ENCODE data around the gene SH3RF1. TPM values are rescaled to one million over a fixed set of nuclear protein-coding genes. Genes with fewer than 3 reads are reported as not detected.

SH3RF1 gene
- total RNA-seq, 1 experiment from 2014 or later: 4.4 TPM

DNA sequence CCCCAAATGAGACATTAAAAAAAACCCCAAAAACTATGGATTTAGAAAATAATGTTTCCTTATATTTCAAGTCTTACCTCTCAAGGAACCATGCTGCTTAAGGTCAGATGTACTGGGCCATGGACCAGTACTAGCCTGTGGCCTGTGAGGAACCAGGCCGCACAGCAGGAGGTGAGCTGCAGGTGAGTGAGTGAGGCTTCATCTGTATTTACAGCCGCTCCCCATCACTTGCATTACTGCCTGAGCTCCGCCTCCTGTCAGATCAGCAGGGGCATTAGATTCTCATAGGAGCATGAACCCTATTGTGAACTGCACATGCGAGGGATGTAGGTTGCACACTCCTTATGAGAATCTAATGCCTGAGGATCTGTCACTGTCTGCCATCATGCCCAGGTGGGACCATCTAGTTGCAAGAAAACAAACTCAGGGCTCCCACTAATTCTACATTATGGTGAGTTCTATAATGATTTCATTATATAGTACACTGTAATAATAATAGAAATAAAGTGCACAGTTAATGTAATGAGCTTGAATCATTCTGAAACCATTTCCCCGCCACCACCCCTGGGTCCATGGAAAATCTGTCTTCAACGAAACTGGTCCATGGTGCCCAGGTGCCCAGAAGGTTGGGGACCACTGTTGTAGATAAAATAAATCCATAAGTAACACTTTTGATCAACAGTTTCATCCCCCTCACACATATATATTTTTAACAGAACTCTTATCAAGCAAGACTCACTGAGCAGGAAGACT lies 155.4 kb downstream of the SH3RF1 start:
- no peak for DNase-seq (ENCODE audit: extremely low read depth, low read depth)

DNA sequence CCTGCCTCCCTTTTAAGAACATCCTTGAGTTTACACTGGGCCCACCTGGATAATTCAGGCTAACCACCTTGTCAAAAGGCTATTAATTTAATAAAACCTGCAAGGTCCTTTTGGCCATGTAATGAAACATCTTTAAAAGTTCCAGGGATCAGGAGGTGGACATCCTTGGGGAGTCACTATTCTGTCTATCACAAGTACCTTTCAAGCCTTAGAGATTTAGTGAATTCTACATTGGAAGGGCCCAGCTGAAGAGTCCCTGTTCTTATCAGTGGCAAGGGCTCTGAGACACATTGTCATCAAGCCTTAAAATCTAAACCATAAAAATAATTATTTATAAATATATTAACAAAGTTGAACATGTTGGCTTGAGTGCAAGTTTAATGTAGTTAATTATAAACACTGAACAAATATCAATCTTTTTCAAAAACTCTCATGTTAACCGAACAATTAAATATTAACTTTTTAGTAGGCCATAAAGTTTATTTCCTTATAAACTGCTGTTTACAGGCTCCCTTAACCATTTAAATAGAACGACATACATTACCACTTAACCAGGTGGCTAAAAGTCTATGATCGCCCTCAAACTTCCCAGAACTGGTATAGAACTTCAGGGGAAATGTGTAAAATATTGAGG lies 156.3 kb downstream of the SH3RF1 start:
- DNase-seq (ENCODE audit: extremely low read depth, low read depth): no peak

DNA sequence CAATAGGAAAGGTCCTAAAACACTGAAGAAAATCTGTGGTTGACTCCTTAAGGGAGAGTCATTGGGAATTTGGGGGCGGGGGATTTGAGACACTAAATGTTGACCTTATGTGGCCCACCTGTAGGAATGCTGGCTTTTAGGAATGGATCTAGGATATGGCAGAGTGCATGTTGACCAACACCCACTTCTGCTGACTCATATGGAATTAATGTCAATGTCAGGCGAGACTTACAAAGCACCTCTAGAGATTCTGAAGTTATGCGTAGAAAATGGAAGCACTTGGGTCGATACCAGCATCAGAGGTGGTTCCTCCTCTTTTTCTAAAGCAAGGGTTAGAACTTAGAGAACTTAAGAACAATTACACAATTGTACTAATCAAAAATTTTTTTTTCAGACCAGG lies 160.1 kb downstream of the SH3RF1 start:
- no peak for DNase-seq (ENCODE audit: extremely low read depth, low read depth)

DNA sequence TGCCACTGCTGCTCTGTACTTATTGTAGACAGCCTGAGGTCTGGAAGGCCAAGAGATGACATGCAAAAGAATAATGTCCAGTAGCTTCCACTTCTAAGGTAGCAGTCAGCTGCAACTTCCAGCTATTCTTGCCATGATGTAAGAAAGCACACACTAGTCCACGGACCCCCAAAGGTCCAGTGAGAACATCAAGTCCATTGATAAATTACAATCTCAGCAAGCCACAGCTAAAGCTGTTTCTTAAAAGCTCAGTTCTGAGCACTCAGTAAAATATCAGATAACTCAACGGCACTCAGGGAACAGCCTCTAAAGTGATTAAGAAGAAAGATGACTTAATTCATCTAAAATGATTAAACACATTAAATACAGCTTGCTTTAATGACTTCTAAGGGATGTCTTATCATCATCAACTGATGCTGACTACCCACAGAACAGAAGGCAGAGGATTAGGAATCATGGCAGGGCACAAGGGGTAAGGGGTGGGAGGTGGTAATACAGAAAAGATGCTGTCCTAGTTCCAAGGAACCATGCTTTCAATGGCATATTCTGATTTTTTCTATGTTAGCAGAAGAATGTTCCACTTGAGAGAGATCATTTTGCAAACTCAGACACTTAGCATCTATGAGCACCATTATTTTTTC lies 161.6 kb downstream of the SH3RF1 start:
- DNase-seq (ENCODE audit: extremely low read depth, low read depth): no peak

DNA sequence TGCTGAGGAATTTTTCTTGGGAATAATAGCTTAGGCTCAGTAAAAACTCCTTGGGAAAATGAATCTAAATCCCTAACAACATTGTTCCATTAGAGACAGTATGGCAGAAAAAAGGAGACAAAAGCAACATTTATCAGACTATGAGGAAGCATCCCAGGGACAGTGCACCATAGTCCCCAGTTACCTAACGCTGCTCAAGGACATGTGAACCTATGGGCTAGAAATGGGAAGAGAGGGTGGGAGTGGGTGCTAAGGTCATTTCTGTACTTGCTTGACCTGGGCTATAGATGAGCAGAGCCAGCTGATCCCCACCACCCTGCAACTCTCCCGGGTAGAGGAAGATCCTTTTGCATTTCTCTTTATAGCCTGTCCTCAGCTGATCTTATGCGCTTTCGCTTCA lies 162.5 kb downstream of the SH3RF1 start:
- no peak for DNase-seq (ENCODE audit: extremely low read depth, low read depth)

DNA sequence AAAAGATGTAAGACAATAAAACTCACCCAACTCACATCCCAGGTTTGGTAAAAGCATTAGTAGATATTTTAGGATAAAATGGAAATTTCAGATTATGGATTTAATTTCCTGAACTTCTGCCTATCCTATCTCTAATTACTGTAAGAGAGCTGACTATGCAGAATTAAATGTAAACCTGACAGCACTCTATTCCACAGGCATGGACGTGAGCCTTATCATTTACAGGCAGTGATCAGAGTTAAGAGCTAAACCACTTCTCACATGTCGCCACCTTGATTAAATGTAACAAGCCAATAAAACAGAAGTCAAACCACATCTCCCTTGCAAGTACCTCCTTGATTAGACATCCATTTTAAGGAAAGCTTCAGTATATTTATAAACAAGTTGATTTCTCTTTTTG lies 163.2 kb downstream of the SH3RF1 start:
- no peak for DNase-seq (ENCODE audit: extremely low read depth, low read depth)

DNA sequence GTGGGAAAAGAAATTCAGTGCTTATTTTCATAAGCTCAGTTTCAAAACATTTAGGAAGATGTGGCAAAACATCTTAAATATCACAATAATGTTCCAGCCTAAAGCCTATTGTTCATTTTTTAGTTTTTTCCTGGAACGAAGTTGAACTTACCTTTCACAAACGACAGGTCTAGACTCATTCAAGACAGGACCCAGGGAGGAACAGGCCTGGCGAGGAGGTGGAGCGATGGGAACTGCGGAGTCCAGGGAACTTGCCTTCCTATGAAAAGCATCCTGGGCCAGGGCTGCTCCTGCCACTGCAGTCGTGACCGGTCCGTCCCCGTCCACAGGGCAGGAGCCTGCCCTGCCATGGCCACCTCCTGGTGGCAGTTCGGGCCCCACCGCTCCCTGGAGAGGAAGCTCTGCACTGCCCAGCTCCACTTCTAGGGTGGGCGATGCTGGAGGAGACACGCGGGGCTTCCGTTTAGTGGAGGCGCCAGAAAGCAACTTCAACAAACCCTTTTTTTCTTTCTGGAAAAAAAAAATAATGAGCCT lies 164.0 kb downstream of the SH3RF1 start:
- DNase-seq (ENCODE audit: extremely low read depth, low read depth): no peak

DNA sequence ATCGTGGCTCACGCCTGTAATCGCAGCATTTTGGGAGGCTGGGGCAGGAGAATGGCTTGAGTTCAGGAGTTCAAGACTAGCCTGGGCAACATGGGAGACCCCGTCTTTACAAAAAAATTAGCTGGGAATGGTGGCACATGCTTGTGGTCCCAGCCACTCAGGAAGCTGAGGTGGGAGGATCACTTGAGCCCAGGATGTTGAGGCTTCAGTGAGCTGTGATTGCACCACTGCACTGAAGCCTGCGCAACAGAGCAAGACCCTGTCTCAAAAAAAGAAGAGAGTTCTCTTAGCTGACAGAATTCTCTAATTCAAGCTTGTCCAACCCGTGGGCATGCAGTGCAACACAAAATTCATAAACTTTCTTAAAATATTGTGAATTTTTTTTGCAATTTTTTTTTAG lies 165.1 kb downstream of the SH3RF1 start:
- no peak for DNase-seq (ENCODE audit: extremely low read depth, low read depth)

DNA sequence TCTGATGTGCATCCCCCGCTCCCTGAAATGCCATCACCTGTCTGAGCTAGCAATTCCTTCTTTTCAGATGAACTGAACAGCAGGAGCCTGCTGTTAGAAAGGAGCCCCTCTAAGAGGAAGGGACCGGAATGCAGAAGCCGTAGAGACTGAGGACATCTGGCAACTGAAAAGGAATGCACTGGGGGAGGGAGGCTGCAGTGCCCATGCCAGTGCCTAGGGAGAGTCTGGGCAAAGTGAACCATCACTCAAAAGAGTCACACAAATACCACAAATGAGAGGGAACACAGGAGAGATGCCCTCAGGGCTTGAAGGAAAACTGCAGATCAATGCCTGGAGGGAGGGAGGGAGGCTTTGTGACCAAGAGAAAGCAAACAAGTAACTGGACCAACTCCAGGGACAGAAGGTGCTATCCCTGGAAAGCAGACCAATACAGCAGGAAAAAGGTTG lies 166.8 kb downstream of the SH3RF1 start:
- no peak for DNase-seq (ENCODE audit: extremely low read depth, low read depth)

DNA sequence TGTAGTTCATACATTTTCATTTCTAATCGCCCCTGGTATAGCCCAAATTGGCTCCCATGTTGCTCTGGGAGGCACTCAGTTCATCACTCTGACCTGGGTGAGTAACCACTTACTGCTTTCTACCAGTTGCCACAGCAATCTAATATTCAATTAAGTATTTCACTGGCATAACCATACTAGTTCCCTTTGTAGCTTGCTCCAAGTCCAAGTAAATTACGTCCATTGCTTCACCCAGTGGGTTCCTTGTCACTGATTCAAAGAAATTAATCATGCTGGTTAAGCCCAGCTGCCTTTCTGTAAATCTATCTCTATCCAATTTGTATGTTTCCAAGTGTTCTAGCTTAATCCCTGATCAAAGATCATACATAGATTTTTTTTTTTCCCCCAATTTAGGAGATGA lies 168.7 kb downstream of the SH3RF1 start:
- DNase-seq (ENCODE audit: extremely low read depth, low read depth): no peak

DNA sequence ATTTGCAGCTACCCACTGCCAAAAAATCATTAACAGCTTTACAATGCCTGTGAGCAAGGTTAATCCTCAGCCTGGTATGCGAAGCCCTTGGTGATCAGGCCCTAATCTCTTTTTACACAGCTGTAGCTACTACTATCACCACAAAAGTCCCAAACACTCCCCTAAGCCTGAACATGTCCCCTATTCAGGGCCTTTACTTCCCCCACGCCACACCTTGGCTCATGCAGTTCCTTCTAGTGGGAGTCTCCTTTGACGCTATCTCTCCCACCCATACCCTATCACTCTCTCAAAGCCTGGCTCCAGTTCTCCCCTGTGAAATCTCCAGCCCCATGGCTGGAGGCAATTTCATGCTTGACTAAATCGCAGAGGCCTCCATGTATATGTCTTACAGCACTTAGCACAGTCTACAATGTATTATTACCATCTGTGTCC lies 170.1 kb downstream of the SH3RF1 start:
- no peak for DNase-seq (ENCODE audit: extremely low read depth, low read depth)

DNA sequence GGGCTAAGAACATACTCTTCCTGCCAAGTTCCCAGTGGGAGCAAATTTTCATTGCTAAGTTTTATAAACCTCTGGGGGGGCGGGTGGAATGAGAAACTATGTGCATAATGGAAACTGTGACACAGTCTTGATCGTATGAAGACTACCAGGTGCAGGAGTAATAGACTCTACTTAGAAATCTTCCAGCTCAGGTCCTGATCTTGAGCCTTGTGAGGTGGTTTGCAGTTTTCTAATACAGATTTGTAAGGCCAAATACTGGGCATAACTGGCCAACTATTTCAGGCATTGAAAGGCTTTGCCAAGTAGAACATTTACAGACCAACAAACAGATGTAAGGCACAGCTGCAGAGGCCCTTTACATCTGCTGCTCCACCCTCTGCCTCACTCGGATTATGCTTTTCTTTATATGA lies 171.0 kb downstream of the SH3RF1 start:
- no peak for DNase-seq (ENCODE audit: extremely low read depth, low read depth)

DNA sequence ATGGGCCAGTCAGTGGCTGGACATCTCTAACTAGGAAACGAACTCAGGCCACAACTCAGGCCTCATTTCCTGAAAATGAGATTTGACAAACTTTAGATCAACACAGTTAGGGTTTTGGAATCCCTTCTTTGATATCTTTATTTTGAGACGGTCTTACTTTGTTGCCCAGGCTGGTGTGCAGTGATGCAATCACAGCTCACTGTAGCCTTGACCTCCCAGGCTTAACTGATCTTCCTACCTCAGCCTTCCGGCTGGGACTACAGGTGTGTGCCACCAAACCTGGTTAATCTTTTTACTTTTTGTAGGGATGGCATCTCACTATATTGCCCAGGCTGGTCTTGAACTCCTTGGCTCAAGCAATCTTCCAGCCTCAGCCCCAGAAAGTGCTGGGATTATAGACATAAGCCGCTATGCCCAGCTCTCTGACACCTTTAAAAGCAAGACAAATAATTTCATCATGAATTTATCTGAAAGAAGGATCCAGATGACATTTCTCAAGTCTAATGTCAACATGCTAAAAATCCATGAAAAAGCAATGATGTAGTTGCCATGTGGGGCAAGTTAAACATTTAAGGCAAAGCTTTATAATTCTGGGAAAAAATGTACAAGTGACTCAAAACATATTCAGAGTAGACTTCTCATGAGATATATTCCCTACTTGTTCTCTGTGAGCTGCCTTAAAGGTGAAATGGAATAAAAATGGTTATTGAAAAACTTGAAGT lies 171.6 kb downstream of the SH3RF1 start:
- no peak for DNase-seq (ENCODE audit: extremely low read depth, low read depth)

DNA sequence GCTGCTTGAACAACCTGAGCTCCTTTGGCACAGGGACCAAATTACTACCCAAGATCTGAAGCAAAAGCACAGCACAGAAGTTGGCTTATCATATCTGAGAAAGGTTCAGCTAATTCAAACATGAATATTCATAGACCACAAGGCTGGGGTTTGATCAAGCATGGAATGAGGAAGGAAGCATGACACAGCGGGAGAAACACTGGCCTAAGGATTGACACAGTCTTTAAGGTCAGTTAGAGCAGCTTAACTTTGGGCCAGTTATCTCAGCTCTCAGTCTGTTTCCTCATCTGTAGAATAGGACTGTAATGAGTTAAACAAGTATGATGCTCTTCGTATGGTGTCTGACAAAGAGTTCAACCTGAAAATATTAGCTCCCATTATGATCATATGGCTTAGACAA lies 172.2 kb downstream of the SH3RF1 start:
- DNase-seq (ENCODE audit: extremely low read depth, low read depth): no peak

DNA sequence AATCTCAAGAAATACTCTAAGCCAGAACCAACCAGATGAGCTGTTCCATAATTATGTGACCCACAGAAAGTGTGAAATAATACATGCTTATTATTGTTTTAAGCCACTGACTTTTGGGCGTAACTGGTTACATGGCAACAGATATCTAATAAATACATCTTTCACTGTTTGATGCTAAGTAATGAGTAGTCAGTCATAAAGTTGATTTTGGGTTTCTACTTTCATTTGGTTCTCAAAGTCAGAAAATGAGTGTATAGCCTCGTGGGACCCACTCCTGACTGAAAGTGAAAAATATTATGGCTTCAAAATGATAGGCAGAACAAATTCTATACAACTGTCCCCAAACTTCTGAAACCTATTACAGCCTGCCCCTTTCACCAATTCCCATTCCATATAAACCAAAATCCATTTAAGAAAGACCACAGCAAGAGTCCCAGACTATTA lies 172.7 kb downstream of the SH3RF1 start:
- DNase-seq (ENCODE audit: extremely low read depth, low read depth): no peak

DNA sequence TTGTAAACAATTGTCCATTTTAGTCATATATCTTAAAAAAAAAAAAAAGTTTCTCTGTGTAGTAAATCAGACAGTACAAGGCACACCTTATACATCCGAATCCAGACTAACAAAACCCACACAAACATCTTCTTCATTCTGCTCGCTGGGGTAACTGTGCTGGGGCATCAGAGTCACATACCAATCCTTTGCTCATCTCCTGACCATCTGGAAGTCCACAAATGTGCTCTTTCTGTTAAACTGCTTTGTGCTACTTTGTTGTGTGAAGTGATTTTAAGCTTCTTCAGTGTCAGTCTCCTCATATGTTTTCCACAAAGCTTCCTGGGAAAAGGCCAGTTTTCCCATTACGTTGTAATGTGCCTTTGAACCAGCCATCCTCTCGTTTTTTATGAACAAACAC lies 174.5 kb downstream of the SH3RF1 start:
- no peak for DNase-seq (ENCODE audit: extremely low read depth, low read depth)

DNA sequence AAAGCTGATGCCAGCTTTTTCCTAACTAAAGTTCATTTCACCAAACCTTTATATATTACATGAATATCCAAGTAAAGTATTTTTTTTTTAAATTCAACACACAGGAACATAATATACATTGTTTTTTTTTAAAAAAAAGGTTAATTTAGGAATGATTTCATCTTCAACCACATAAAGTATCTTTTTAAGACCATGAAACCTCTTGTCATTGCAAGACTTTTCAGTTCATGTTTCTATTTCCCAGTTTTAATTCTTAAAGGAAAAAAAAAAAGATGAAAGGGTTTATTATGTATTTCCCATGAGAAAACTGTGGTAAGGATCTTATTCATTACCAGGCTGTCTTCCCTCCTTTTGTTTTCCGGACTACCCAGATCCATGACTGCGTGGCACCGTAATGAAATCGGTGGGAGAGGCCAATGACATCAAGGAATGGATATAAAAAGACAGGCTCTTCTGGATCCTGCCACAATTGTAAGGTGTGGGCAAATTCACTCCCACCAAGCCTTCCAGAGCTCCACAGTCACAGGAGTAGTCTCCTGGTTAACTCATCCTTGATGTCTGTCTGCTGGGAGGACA lies 176.0 kb downstream of the SH3RF1 start:
- no peak for DNase-seq (ENCODE audit: extremely low read depth, low read depth)

DNA sequence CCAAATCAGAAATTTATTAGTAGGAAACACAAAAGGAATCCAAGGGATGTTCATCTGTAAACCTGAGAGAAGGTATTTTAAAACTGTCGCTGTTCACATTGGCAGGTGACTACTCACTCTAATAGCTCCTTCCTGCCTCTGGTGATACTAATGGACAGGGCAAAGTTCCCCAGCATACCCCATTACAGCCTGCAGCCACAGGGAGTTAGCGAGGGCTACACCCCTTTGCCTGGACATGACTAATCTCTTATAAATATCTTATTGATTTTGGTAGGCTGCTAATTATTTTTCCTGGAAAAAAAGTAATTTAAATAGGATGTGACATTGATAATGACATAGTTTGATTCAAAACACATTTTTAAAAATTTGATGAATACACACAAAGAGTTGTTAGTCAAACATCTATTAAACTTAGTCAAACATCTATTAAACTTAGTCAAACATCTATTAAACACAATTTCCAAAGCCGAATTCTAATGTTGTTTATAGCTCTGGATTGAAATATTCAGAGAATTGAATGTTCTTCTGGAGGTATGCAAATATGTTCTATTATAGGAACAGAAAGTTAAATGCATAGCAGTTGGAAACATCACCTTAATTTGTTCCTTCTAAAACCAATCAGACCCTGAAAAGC lies 177.8 kb downstream of the SH3RF1 start:
- no peak for DNase-seq (ENCODE audit: extremely low read depth, low read depth)

DNA sequence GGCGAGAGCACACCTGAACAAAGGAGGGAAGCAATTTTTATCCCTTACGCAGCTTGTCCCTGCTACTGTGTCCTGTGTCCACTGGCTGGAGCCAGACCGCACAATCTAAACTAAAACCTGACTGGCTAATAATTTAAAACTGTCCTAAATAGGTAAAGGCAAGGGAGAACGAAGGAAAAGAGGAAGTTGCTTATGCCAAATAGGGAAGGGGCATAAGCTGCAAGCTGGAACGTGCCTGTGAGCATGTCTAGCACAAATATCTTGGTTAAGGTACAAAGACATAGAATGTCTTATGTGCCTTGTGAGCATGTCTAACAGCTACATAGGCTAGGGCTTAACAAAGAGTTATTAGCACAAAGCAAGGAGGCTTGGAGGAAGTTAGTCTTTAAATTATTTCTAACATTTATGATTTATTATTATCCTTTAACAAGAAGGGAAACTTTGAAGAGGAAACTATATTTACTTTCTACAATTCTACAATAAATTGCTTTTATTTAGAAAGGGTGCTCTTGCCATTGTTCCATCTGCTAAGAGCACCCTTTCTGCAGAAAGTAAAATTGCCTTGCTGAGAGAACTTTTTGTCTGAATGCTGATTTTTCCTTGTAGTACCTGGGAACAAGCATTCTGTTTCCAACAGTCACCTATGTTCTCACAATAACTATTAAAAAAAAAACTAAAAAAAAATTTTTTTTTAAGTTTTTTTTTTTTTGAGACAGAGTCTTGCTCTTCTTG lies 180.1 kb downstream of the SH3RF1 start:
- DNase-seq (ENCODE audit: extremely low read depth, low read depth): no peak
